Panc1 (cell line): ENCODE data around the gene PKD2L2.

ENCODE experiments used
- CTCF ChIP-seq: fragments of 450-650 bp; IDR thresholded peaks from 2 replicates; pipeline ENCODE4 v1.5.1; 2017; ENCODE audit warnings: mild to moderate bottlenecking
- POLR2AphosphoS5 ChIP-seq: IDR thresholded peaks from 2 replicates; pipeline ENCODE4 v1.6.1; 2012; ENCODE audit warnings: mild to moderate bottlenecking, low read depth, low read length, moderate library complexity
- REST ChIP-seq, 2 experiments: IDR thresholded peaks; 2 replicates each; pipeline ENCODE4 v1.6.1; 2011 to 2012; ENCODE audit warnings: low read depth in 2 of 2, control low read depth in 1 of 2, low read length in 1 of 2, mild to moderate bottlenecking in 1 of 2, moderate library complexity in 1 of 2; ENCODE audit not compliant: insufficient read depth in 1 of 2
- TCF7L2 ChIP-seq: IDR thresholded peaks from 2 replicates; pipeline ENCODE4 v1.6.1; 2011; ENCODE audit warnings: mild to moderate bottlenecking, low read depth, low read length, inconsistent platforms

GRCh38 chr5:137896560-137896959 lies 7.3 kb downstream of the PKD2L2 start:
- TF ChIP-seq CTCF (no peak), POLR2AphosphoS5 (no peak), TCF7L2 (no peak), REST (IDR thresholded peaks at IDR 0.05; ENCODE audit: insufficient read depth in 1 of 2, low read depth in 2 of 2, low read length in 1 of 2) (no peak)
